Osteoblast (primary cell): Measurements from ENCODE around the gene BBS1. TPM values are rescaled to one million over a fixed set of nuclear protein-coding genes. Genes with fewer than 3 reads are reported as not detected.

Experiments
- DNase-seq: peaks from one replicate; pipeline ENCODE4 v3.0.0; 2011; ENCODE audit warnings: low spot score, mixed read lengths; ENCODE audit not compliant: insufficient read length; ENCODE audit errors: missing footprints
- H2AFZ ChIP-seq: 2 replicates; pipeline ENCODE4 v1.6.0; 2011; ENCODE audit warnings: mild to moderate bottlenecking, low read length
- H3K27ac ChIP-seq: 2 replicates; pipeline ENCODE4 v1.5.1; 2011; ENCODE audit warnings: mild to moderate bottlenecking, low read depth, low read length, moderate library complexity
- H3K27me3 ChIP-seq: 2 replicates; pipeline ENCODE4 v1.6.0; 2012; ENCODE audit warnings: mild to moderate bottlenecking, control low read depth, inconsistent platforms, low read length, moderate library complexity; ENCODE audit not compliant: insufficient read depth
- H3K36me3 ChIP-seq: 2 replicates; pipeline ENCODE4 v1.5.1; 2011; ENCODE audit warnings: mild to moderate bottlenecking, low read length, control low read depth, moderate library complexity; ENCODE audit not compliant: insufficient read depth
- H3K4me1 ChIP-seq: 2 replicates; pipeline ENCODE4 v1.5.1; 2011; ENCODE audit warnings: mild to moderate bottlenecking, low read length, control low read depth, moderate library complexity; ENCODE audit not compliant: insufficient read depth
- H3K4me2 ChIP-seq: 2 replicates; pipeline ENCODE4 v1.6.0; 2011; ENCODE audit warnings: mild to moderate bottlenecking, low read length; ENCODE audit not compliant: insufficient read depth
- H3K4me3 ChIP-seq: fragments of 200-600 bp; sonication (generic); 3 replicates; pipeline ENCODE4 v1.5.1; 2012; ENCODE audit warnings: mild to moderate bottlenecking, low read length, inconsistent platforms; ENCODE audit not compliant: insufficient read depth
- H3K79me2 ChIP-seq: 2 replicates; pipeline ENCODE4 v1.6.0; 2012; ENCODE audit warnings: mild to moderate bottlenecking, low read length, control low read depth, inconsistent platforms; ENCODE audit not compliant: insufficient read depth
- H3K9me3 ChIP-seq: 2 replicates; pipeline ENCODE4 v1.5.1; 2011; ENCODE audit warnings: low read depth, low read length, control low read depth
- H4K20me1 ChIP-seq: 2 replicates; pipeline ENCODE4 v1.6.0; 2012; ENCODE audit warnings: mild to moderate bottlenecking, low read length, control low read depth; ENCODE audit not compliant: insufficient read depth
- total RNA-seq: library from RNA; depleted of rRNA; stranded (reverse); fragments of >200 nt; gene quantifications from 2 replicates; pipeline ENCODE4 v1.2.3, GENCODE V29; 2012
- TF ChIP-seq, protein P1 (sequence below): IDR thresholded peaks from 2 replicates; pipeline ENCODE4 v1.5.1; 2011; ENCODE audit warnings: mild to moderate bottlenecking, low read depth, low read length, moderate library complexity; ENCODE audit errors: extremely low read depth

Gene BBS1
- total RNA-seq, 1 donor, result 43.8 TPM

DNA sequence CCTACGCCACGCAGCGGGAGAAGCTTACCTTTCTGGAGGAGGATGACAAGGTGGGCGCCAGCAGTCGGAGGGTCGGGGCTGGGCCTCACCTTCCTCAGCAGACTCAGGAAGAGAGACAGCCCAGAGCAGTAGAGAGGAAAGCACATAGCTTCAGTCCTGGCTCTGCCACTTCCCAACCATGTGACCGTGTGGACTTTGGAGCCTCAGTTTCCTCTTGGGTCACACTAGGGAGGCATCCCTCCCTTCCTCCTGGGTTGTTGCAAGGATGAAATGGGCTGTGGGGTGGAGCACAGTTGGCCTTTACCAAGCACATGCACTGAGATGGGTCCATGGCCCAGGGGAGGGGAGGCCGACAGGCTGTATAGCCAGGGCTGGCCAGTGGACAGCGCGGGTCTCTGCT is 17.3 kb upstream of the BBS1 start:
- Histone ChIP-seq H3K36me3 (peaks cover 41% of the 10 kb centered on the region), H3K4me1 (no peaks in the 10 kb centered on the region), H3K4me2 (no peak overlapping the region), H3K27me3 (no peaks in the 10 kb centered on the region), H3K9me3 (no peaks in the 10 kb centered on the region), H4K20me1 (no peaks in the 10 kb centered on the region), H3K79me2 (no peaks in the 10 kb centered on the region), H3K4me3 (no peak overlapping the region), H3K27ac (no peak overlapping the region), H2AFZ (no peak overlapping the region)
- TF ChIP-seq, protein P1, sequence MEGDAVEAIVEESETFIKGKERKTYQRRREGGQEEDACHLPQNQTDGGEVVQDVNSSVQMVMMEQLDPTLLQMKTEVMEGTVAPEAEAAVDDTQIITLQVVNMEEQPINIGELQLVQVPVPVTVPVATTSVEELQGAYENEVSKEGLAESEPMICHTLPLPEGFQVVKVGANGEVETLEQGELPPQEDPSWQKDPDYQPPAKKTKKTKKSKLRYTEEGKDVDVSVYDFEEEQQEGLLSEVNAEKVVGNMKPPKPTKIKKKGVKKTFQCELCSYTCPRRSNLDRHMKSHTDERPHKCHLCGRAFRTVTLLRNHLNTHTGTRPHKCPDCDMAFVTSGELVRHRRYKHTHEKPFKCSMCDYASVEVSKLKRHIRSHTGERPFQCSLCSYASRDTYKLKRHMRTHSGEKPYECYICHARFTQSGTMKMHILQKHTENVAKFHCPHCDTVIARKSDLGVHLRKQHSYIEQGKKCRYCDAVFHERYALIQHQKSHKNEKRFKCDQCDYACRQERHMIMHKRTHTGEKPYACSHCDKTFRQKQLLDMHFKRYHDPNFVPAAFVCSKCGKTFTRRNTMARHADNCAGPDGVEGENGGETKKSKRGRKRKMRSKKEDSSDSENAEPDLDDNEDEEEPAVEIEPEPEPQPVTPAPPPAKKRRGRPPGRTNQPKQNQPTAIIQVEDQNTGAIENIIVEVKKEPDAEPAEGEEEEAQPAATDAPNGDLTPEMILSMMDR, result no peak
- DNase-seq, result peak; percentile 25

DNA sequence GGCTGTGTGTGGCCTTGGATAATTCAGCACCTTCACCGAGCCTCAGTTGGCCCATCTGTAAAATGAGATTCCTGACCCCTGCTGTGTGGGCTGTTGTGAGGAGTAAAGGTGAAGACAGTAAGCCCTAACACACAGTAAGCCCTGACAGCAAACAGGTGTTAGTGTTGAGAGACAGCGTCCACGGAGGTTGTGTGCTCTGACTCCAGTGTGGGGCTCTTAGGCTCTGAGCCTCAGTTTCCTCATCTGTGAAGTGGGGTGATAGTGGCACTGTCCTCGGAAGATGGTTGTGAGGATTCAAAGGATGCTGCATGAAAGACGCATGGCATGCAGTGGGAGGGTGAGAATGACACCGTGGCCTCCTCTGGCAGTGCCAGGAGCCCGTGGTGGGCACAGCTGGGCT is 16.0 kb upstream of the BBS1 start:
- Histone ChIP-seq H3K27ac (no peak overlapping the region), H2AFZ (no peak overlapping the region), H3K79me2 (no peaks in the 10 kb centered on the region), H3K4me1 (no peaks in the 10 kb centered on the region), H3K4me2 (no peak overlapping the region), H3K27me3 (no peaks in the 10 kb centered on the region), H3K4me3 (no peak overlapping the region), H4K20me1 (no peaks in the 10 kb centered on the region), H3K36me3 (peaks cover 36% of the 10 kb centered on the region), H3K9me3 (no peaks in the 10 kb centered on the region)
- no peak for DNase-seq
- TF ChIP-seq, protein P1, result no peak

DNA sequence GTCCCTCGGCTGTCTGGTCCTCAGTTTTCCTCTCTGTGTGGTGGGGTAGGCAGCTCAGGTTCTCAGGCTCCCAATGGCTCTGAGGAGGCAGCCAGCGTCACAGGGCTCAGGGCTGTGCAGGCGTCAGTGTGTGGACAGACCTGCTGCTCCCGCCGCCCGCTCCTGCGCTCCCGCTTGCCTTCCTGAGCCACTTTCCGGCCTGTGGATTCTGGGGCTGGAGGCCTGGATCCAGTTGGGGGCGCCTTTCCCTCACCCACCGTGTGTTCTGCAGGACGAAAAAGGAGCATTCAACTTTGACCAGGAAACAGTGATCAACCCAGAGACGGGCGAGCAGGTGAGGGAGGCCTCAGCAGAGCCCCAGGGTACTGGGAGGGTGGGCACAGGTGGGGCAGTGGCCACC is 15.5 kb upstream of the BBS1 start:
- peak; percentile 71 for DNase-seq
- Histone ChIP-seq H3K4me2 (no peak overlapping the region), H3K36me3 (peaks cover 35% of the 10 kb centered on the region), H3K4me3 (no peak overlapping the region), H3K27ac (no peak overlapping the region), H3K27me3 (no peaks in the 10 kb centered on the region), H3K9me3 (no peaks in the 10 kb centered on the region), H3K4me1 (no peaks in the 10 kb centered on the region), H4K20me1 (no peaks in the 10 kb centered on the region), H2AFZ (no peak overlapping the region), H3K79me2 (no peaks in the 10 kb centered on the region)
- TF ChIP-seq, protein P1, result no peak

DNA sequence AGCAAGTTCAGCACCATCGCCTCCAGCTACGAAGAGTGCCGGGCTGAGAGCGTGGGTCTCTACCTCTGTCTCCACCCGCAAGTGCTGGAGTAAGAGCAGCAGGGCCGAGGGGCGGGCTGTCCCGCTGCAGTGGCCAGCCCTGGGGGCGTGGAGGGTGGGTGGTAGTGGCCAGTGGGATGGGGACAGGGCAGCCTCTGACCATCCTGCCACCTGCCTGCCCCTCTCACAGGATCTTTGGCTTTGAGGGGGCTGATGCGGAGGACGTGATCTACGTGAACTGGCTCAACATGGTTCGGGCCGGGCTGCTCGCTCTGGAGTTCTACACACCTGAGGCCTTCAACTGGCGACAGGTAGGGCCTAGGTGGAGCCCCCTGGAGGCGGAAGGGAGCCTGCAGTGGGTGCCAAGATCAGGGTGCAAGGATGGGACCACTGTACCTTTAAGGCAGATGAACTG is 15.0 kb upstream of the BBS1 start:
- Histone ChIP-seq H3K4me1 (no peaks in the 10 kb centered on the region), H3K4me2 (no peak overlapping the region), H3K27me3 (no peaks in the 10 kb centered on the region), H3K79me2 (no peaks in the 10 kb centered on the region), H3K4me3 (no peak overlapping the region), H2AFZ (no peak overlapping the region), H3K27ac (no peak overlapping the region), H4K20me1 (no peaks in the 10 kb centered on the region), H3K9me3 (no peaks in the 10 kb centered on the region), H3K36me3 (peaks cover 33% of the 10 kb centered on the region)
- TF ChIP-seq, protein P1, result peak; percentile 19
- DNase-seq, result peak; percentile 38
